Measurements from ENCODE around the gene MOB3B. TPM values are rescaled to one million over a fixed set of nuclear protein-coding genes. Genes with fewer than 3 reads are reported as not detected.

MOB3B gene
- polyA plus RNA-seq, 1 experiment: 0.04 TPM

DNA sequence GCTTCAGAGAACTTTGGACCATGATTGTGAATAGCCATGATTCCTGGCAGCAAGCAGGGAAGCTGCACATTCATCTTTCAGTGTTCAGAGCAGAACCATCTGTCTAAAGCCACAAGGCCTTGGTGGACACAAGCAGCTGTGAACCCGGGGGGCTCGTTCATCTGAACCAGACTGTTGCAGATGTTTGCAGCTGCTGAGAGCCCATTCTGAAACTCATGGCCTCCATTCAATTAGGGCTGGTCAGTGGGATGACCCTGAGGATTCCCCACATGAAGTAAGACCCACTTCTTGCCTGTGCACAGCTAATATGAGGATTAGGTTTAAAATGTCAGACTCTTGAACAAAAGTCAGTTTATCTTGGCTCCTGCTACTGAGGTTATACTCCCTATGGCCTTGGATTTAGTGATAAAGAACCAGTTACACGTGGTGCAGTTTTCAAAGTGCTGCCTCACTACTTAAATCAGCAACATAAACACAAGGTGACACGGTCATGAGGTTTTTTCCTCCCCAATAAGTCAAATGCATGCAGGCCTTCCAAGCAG lies 115.3 kb downstream of the MOB3B start:
- POLR2A ChIA-PET: no interaction called here

DNA sequence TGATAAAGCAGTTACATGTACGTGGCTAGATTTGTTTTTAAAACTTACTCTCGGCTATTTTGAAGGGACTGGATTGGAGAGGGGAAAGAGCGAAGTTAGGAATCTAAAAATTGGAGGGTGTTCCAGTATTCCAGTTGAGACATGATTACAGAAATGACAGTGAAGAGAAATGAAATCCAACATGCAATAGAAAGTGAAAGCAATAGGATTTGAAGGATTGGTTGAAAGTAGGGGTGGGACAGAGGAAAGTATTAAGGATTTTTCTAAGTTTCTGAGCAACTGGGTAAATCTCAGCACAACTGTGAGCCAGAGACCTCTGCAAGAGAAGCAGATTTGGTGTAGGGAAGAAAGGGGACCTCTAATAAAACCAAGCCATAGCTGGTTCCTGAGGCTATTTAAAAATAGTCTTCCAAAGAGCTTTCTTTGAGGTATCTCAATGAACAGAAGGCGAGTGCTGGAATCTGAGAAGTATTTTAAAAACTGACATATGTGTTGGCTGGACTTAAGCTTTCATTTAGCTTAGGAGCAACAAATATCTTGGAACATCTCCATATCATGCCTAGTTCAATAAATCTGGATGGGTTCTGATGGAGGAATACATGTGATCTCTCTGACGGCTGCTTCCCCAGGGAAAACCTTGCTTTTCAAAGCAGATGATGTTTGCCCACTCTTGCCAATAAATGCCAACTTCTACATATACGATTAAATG lies 115.9 kb downstream of the MOB3B start:
- POLR2A ChIA-PET: no interaction called here
- CTCF ChIA-PET: no interaction called here
- no peak for DNase-seq (ENCODE audit: low read depth)

More for the DNA sequence above, 115.3 kb downstream of the MOB3B start:
- TF ChIP-seq, protein P1, sequence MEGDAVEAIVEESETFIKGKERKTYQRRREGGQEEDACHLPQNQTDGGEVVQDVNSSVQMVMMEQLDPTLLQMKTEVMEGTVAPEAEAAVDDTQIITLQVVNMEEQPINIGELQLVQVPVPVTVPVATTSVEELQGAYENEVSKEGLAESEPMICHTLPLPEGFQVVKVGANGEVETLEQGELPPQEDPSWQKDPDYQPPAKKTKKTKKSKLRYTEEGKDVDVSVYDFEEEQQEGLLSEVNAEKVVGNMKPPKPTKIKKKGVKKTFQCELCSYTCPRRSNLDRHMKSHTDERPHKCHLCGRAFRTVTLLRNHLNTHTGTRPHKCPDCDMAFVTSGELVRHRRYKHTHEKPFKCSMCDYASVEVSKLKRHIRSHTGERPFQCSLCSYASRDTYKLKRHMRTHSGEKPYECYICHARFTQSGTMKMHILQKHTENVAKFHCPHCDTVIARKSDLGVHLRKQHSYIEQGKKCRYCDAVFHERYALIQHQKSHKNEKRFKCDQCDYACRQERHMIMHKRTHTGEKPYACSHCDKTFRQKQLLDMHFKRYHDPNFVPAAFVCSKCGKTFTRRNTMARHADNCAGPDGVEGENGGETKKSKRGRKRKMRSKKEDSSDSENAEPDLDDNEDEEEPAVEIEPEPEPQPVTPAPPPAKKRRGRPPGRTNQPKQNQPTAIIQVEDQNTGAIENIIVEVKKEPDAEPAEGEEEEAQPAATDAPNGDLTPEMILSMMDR (IDR thresholded peaks at IDR 0.05; ENCODE audit: insufficient read depth, low read depth, low read length): no peak
- CTCF ChIA-PET: no interaction called here
- Histone ChIP-seq H3K27me3 (ENCODE audit: control insufficient read depth, insufficient read depth, low read length) (no peaks in the 10 kb centered on the region), H3K4me3 (ENCODE audit: low read depth, low read length) (no peak overlapping the region), H3K36me3 (ENCODE audit: control insufficient read depth, insufficient read depth, low read length) (no peaks in the 10 kb centered on the region)
- DNase-seq (ENCODE audit: low read depth): no peak

DNA sequence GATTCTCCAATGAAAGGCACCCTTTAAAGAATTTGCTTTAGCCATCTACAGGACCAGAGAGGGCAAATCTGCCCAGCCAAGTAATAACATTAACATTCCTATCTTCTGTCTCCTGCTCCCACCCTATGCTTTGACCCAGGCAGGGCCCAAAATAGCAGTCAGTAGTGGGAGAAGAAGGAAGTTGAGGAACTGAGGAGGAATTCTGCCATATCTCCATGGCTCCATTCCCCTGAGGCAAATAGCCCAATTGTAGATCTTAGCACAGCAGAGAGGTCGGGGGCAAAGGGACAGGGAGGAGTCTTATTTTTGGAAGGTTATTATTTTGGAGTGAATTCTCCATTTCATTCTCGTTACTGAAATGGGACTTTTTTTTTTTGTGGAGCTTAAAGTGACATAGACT lies 116.7 kb downstream of the MOB3B start:
- TF ChIP-seq, protein P1 (IDR thresholded peaks at IDR 0.05; ENCODE audit: insufficient read depth, low read depth, low read length): no peak
- POLR2A ChIA-PET: no interaction called here
- Histone ChIP-seq H3K27me3 (ENCODE audit: control insufficient read depth, insufficient read depth, low read length) (no peaks in the 10 kb centered on the region), H3K4me3 (ENCODE audit: low read depth, low read length) (no peak overlapping the region), H3K36me3 (ENCODE audit: control insufficient read depth, insufficient read depth, low read length) (no peaks in the 10 kb centered on the region)
- CTCF ChIA-PET: no interaction called here
- no peak for DNase-seq (ENCODE audit: low read depth)

More for the DNA sequence above, 115.9 kb downstream of the MOB3B start:
- Histone ChIP-seq H3K4me3 (ENCODE audit: low read depth, low read length) (no peak overlapping the region), H3K27me3 (ENCODE audit: control insufficient read depth, insufficient read depth, low read length) (no peaks in the 10 kb centered on the region), H3K36me3 (ENCODE audit: control insufficient read depth, insufficient read depth, low read length) (no peaks in the 10 kb centered on the region)
- TF ChIP-seq, protein P1 (IDR thresholded peaks at IDR 0.05; ENCODE audit: insufficient read depth, low read depth, low read length): no peak

DNA sequence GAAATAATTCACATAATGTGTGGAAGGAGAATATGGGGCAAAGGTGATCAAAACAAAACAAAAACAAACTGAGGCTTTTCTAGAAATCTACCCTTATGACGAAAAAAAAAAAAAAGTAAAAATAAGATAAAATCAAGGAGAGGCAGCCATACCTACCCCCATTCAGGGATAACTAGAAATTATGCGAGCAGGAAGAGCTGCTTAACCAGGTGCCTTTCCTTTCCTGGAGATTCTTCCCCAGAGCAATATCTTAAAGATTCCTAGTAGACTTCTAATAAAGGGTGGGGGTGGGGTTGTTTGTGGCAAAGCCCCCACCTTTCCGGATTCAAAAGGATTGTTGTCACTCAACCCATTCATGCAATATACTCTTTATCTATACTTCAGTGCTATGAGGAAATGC lies 117.5 kb downstream of the MOB3B start:
- Histone ChIP-seq H3K36me3 (ENCODE audit: control insufficient read depth, insufficient read depth, low read length) (no peaks in the 10 kb centered on the region), H3K27me3 (ENCODE audit: control insufficient read depth, insufficient read depth, low read length) (no peaks in the 10 kb centered on the region), H3K4me3 (ENCODE audit: low read depth, low read length) (no peak overlapping the region)
- CTCF ChIA-PET: no interaction called here
- DNase-seq (ENCODE audit: low read depth): no peak
- TF ChIP-seq, protein P1 (IDR thresholded peaks at IDR 0.05; ENCODE audit: insufficient read depth, low read depth, low read length): no peak
- POLR2A ChIA-PET: no interaction called here

DNA sequence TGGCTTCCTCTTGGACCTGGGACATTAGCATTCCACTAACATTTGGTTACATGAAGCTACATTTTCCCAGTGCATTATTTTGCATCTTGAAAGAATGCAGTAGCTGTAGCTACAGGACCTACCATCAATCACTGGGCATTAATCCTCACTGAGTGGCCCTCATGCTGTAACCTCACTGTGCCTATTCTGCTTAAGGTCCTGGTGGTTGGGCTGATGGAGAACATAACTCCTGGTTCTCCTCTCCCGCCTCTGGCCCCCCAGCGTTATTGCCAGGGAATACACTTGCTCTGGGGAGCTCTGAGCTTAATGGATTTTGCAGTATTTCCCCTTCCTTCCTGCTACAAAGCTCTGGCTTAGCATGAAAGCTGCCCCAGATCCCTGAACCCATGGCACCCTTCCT lies 121.1 kb downstream of the MOB3B start:
- Histone ChIP-seq H3K36me3 (ENCODE audit: control insufficient read depth, insufficient read depth, low read length) (no peaks in the 10 kb centered on the region), H3K4me3 (ENCODE audit: low read depth, low read length) (no peak overlapping the region), H3K27me3 (ENCODE audit: control insufficient read depth, insufficient read depth, low read length) (no peaks in the 10 kb centered on the region)
- ChIA-PET POLR2A (no interaction called here), CTCF (interaction anchor here (1.3 kb wide), 1 partner anchor 21 kb away, joined by 3 read pairs; no protein-coding TSS in a partner anchor)
- TF ChIP-seq, protein P1 (IDR thresholded peaks at IDR 0.05; ENCODE audit: insufficient read depth, low read depth, low read length): no peak
- DNase-seq (ENCODE audit: low read depth): no peak
